WTC11 (cell line): ENCODE measurements around the gene YPEL4. TPM values are rescaled to one million over a fixed set of nuclear protein-coding genes. Genes with fewer than 3 reads are reported as not detected.

Experiments used
- ATAC-seq: fragments of 200-7000 bp; cut with Tn5 transposase; 2 replicates; pipeline ENCODE4 v1.10.0; 2021; ENCODE audit warnings: mild to moderate bottlenecking, moderate library complexity
- CTCF ChIA-PET: fragments of 300-600 bp; sonication (Branson Sonifier 250); formaldehyde crosslinking; loops from one replicate; lab custom pipeline; 2021; ENCODE audit warnings: antibody characterized with exemption; lab: Charles Lee
- POLR2A ChIA-PET: fragments of 350-600 bp; sonication (Branson Sonifier 250); formaldehyde crosslinking; loops from one replicate; lab custom pipeline; 2021; ENCODE audit warnings: antibody characterized with exemption; lab: Charles Lee
- DNase-seq: peaks from one replicate; pipeline ENCODE4 v3.0.0; 2021; ENCODE audit warnings: low spot score
- H3K27ac Mint-ChIP-seq: 2 replicates; pipeline ENCODE4 v1.8.0; 2021; ENCODE audit warnings: mixed read lengths
- H3K27me3 Mint-ChIP-seq: 2 replicates; pipeline ENCODE4 v1.8.0; 2021; ENCODE audit warnings: low read depth, mild to moderate bottlenecking, moderate library complexity, mixed read lengths
- H3K36me3 Mint-ChIP-seq: 2 replicates; pipeline ENCODE4 v1.8.0; 2021; ENCODE audit warnings: mixed read lengths
- H3K4me1 Mint-ChIP-seq: 2 replicates; pipeline ENCODE4 v1.8.0; 2022; ENCODE audit warnings: mixed read lengths
- H3K4me3 Mint-ChIP-seq: 2 replicates; pipeline ENCODE4 v1.8.0; 2021; ENCODE audit warnings: mild to moderate bottlenecking, moderate library complexity, mixed read lengths
- H3K9me3 Mint-ChIP-seq: 2 replicates; pipeline ENCODE4 v1.8.0; 2021; ENCODE audit warnings: mixed read lengths
- ARID4B ChIP-seq: sonication (generic); formaldehyde crosslinking; IDR thresholded peaks from 2 replicates; pipeline ENCODE4 v1.8.0; 2023; ENCODE audit warnings: missing genetic modification reagents, mild to moderate bottlenecking, borderline replicate concordance
- ATF1 ChIP-seq: sonication (generic); formaldehyde crosslinking; IDR thresholded peaks from 2 replicates; pipeline ENCODE4 v1.8.1; 2023; ENCODE audit warnings: mild to moderate bottlenecking, moderate library complexity, missing genetic modification reagents
- CREM ChIP-seq: sonication (generic); formaldehyde crosslinking; IDR thresholded peaks from 2 replicates; pipeline ENCODE4 v1.8.1; 2022; ENCODE audit warnings: mild to moderate bottlenecking, missing genetic modification reagents, moderate library complexity
- E2F5 ChIP-seq: sonication (generic); formaldehyde crosslinking; IDR thresholded peaks from 2 replicates; pipeline ENCODE4 v1.8.1; 2022; ENCODE audit warnings: mild to moderate bottlenecking, moderate library complexity, missing genetic modification reagents
- EMX1 ChIP-seq: fragments of 250-450 bp; sonication (Bioruptor Pico); IDR thresholded peaks from 2 replicates; pipeline ENCODE4 v1.8.0; 2021; ENCODE audit warnings: mild to moderate bottlenecking
- ERG ChIP-seq: fragments of 250-450 bp; sonication (Bioruptor Pico); IDR thresholded peaks from 2 replicates; pipeline ENCODE4 v1.8.0; 2021; ENCODE audit warnings: mild to moderate bottlenecking
- ESRRA ChIP-seq: sonication (generic); formaldehyde crosslinking; IDR thresholded peaks from 2 replicates; pipeline ENCODE4 v1.8.1; 2022; ENCODE audit warnings: mild to moderate bottlenecking, missing genetic modification reagents, borderline replicate concordance
- FOXJ3 ChIP-seq: sonication (generic); formaldehyde crosslinking; IDR thresholded peaks from 2 replicates; pipeline ENCODE4 v1.9.0; 2021; ENCODE audit warnings: missing genetic modification reagents, mild to moderate bottlenecking, borderline replicate concordance
- FOXK1 ChIP-seq: sonication (generic); formaldehyde crosslinking; IDR thresholded peaks from 2 replicates; pipeline ENCODE4 v1.8.0; 2022; ENCODE audit warnings: mild to moderate bottlenecking, moderate library complexity, missing genetic modification reagents
- JAZF1 ChIP-seq: fragments of 250-450 bp; sonication (Bioruptor Pico); IDR thresholded peaks from 2 replicates; pipeline ENCODE4 v1.9.0; 2021; ENCODE audit warnings: moderate library complexity, mild to moderate bottlenecking, inconsistent platforms
- MLX ChIP-seq: sonication (generic); formaldehyde crosslinking; IDR thresholded peaks from 2 replicates; pipeline ENCODE4 v1.8.1; 2023; ENCODE audit warnings: mild to moderate bottlenecking, missing genetic modification reagents, moderate library complexity
- MYBL2 ChIP-seq: sonication (generic); formaldehyde crosslinking; IDR thresholded peaks from 2 replicates; pipeline ENCODE4 v1.8.1; 2023; ENCODE audit warnings: mild to moderate bottlenecking, moderate library complexity, missing genetic modification reagents
- NFYB ChIP-seq: sonication (generic); formaldehyde crosslinking; conservative IDR thresholded peaks from 2 replicates; pipeline ENCODE4 v1.8.0; 2022; ENCODE audit warnings: low read depth, missing genetic modification reagents
- RELA ChIP-seq: sonication (generic); formaldehyde crosslinking; IDR thresholded peaks from 2 replicates; pipeline ENCODE4 v1.8.1; 2022; ENCODE audit warnings: missing genetic modification reagents, mild to moderate bottlenecking, borderline replicate concordance
- STAT6 ChIP-seq: sonication (generic); formaldehyde crosslinking; conservative IDR thresholded peaks from 2 replicates; pipeline ENCODE4 v1.8.1; 2023; ENCODE audit warnings: mild to moderate bottlenecking, low read depth, missing genetic modification reagents, moderate library complexity
- TCF7 ChIP-seq: sonication (generic); formaldehyde crosslinking; IDR thresholded peaks from 2 replicates; pipeline ENCODE4 v1.8.0; 2022; ENCODE audit warnings: mild to moderate bottlenecking, low read depth, missing genetic modification reagents, moderate library complexity
- TEAD1 ChIP-seq: sonication (generic); formaldehyde crosslinking; IDR thresholded peaks from 2 replicates; pipeline ENCODE4 v1.8.0; 2022; ENCODE audit warnings: mild to moderate bottlenecking, missing genetic modification reagents
- TEAD4 ChIP-seq: sonication (generic); formaldehyde crosslinking; IDR thresholded peaks from 2 replicates; pipeline ENCODE4 v1.8.0; 2022; ENCODE audit warnings: mild to moderate bottlenecking, missing genetic modification reagents
- USF1 ChIP-seq: sonication (generic); formaldehyde crosslinking; IDR thresholded peaks from 2 replicates; pipeline ENCODE4 v1.8.0; 2022; ENCODE audit warnings: mild to moderate bottlenecking, missing genetic modification reagents
- ZBTB21 ChIP-seq: sonication (generic); formaldehyde crosslinking; IDR thresholded peaks from 2 replicates; pipeline ENCODE4 v1.8.1; 2023; ENCODE audit warnings: mild to moderate bottlenecking, missing genetic modification reagents, borderline replicate concordance
- ZMAT4 ChIP-seq: fragments of 250-450 bp; sonication (Bioruptor Pico); IDR thresholded peaks from 2 replicates; pipeline ENCODE4 v1.9.0; 2021; ENCODE audit warnings: mild to moderate bottlenecking
- ZNF138 ChIP-seq: sonication (generic); formaldehyde crosslinking; conservative IDR thresholded peaks from 2 replicates; pipeline ENCODE4 v1.8.1; 2022; ENCODE audit warnings: mild to moderate bottlenecking, moderate library complexity, missing genetic modification reagents
- ZNF425 ChIP-seq: fragments of 250-450 bp; sonication (Bioruptor Pico); conservative IDR thresholded peaks from 2 replicates; pipeline ENCODE4 v1.9.0; 2021; ENCODE audit warnings: mild to moderate bottlenecking
- total RNA-seq: library from RNA; stranded (reverse); gene quantifications from 3 replicates; pipeline ENCODE4 v1.2.3, GENCODE V29; 2021

Gene YPEL4
- total RNA-seq, 1 experiment from 2014 or later, result 0.15 TPM

- peak; percentile 60; the same call in 1 of the 2 replicates for TF ChIP-seq ERG (CRISPR knock-in tag)
- no peak for TF ChIP-seq NFYB (CRISPR knock-in tag)
- TF ChIP-seq ZMAT4, result peak; percentile 54
- TF ChIP-seq CREM (CRISPR knock-in tag), result no peak
- no peak for TF ChIP-seq MYBL2
- no peak; the same call in 1 of the 2 replicates for TF ChIP-seq E2F5
- no peak for TF ChIP-seq MLX (CRISPR knock-in tag)
- TF ChIP-seq ESRRA (CRISPR knock-in tag), result 0 out of 2 replicates have a peak, but pooled peaks have one; percentile 30
- no peak for TF ChIP-seq ZNF425 (CRISPR knock-in tag)
- no peak for TF ChIP-seq FOXJ3
- TF ChIP-seq EMX1 (CRISPR knock-in tag), result 0 out of 2 replicates have a peak, but pooled peaks have one; percentile 13
- TF ChIP-seq TCF7, result no peak
- no peak for TF ChIP-seq FOXK1
- TF ChIP-seq TEAD4 (CRISPR knock-in tag), result 0 out of 2 replicates have a peak, but pooled peaks have one; percentile 28
- no peak for TF ChIP-seq ZNF138 (CRISPR knock-in tag)
- peak; percentile 36; the same call in 1 of the 2 replicates for TF ChIP-seq USF1 (CRISPR knock-in tag)
- peak; percentile 16; the same call in 1 of the 2 replicates for TF ChIP-seq TEAD1 (CRISPR knock-in tag)
- no peak for TF ChIP-seq RELA (CRISPR knock-in tag)
Measured at GRCh38 chr11:57647372-57647771, 2.3 kb downstream of the YPEL4 start (continued).

GRCh38 chr11:57646799-57647303 lies 2.9 kb downstream of the YPEL4 start:
- Mint-ChIP-seq H3K4me3 (peak overlapping the region; percentile 80), H3K9me3 (no peaks in the 10 kb centered on the region), H3K4me1 (peaks cover 92% of the 10 kb centered on the region), H3K27ac (peak overlapping the region; percentile 93), H3K36me3 (peaks cover 18% of the 10 kb centered on the region), H3K27me3 (peaks cover 32% of the 10 kb centered on the region)
- POLR2A ChIA-PET, result interaction anchor here (0.6 to 4.2 kb wide), 15 partner anchors 9 to 154 kb away, joined by 3 to 33 read pairs (median 5); partner anchors contain the start of genes SERPING1, TIMM10 and UBE2L6
- DNase-seq (peak; percentile 36), ATAC-seq (peak; percentile 0)
- CTCF ChIA-PET, result interaction anchor here (0.7 to 4.0 kb wide), 8 partner anchors 16 to 216 kb away, joined by 3 to 51 read pairs (median 4); partner anchors contain the start of gene UBE2L6
- TF ChIP-seq ZBTB21 (peak; percentile 88), ATF1 (CRISPR knock-in tag) (0 out of 2 replicates have a peak, but pooled peaks have one; percentile 38), STAT6 (CRISPR knock-in tag) (no peak), JAZF1 (CRISPR knock-in tag) (no peak), TEAD4 (CRISPR knock-in tag) (no peak), ARID4B (CRISPR knock-in tag) (no peak; the same call in 1 of the 2 replicates)
